ENCODE results near the gene ZDHHC14. TPM values are rescaled to one million over a fixed set of nuclear protein-coding genes. Genes with fewer than 3 reads are reported as not detected.

The ZDHHC14 gene
- total RNA-seq, 2 experiments from 2014 or later = 2.9 to 3.5 TPM

DNA sequence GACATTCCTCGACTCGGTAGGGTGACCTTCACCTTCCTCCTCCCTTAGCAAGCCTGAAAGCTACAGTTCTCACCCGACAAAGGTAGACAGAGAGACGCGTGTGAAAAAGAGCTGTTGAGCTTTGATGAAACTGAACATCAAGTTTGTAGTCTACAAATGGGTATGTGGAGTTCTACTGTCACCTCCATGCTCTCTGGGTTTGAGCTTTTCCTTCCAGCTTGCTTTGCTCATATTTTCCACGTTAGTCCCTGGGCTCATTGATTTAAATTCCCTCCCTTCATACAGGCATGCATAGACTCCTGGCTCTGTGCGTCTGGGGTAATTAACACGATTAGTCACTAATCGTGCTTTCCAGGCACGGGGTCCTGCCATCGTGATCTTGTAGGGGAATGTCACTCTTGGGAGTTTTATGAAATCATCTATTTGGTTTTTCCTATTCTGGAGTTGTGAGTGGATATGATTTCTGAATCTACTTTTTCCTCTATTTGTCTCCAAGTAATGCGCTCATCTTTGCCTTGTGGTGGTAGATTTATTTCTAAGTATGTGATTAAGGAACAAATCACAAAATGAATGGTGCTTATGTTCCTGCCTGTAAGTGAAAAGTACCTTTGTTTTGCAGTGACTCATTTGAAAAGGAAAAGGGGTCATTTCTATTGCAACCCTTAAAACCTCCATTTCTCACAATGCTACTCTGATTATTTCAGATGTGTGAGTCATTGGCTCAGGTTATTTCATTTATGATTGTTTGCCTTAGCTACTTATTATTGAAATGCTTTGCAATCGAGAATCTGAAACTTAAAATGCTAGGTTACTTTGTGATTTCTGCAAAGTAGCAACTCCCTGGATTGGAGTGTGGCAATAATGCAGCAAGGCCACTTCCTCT lies 154.6 kb downstream of the ZDHHC14 start:
- H3K27ac Mint-ChIP-seq = peak overlapping the region; percentile 83
- H3K9me3 Mint-ChIP-seq = no peaks in the 10 kb centered on the region
- no peak overlapping the region for H3K4me3 Mint-ChIP-seq
- H3K4me1 Mint-ChIP-seq = peaks cover 28% of the 10 kb centered on the region
- H3K36me3 Mint-ChIP-seq = peaks cover 1% of the 10 kb centered on the region
- peak; percentile 20 for DNase-seq
- peaks cover 4% of the 10 kb centered on the region for H3K27me3 Mint-ChIP-seq

DNA sequence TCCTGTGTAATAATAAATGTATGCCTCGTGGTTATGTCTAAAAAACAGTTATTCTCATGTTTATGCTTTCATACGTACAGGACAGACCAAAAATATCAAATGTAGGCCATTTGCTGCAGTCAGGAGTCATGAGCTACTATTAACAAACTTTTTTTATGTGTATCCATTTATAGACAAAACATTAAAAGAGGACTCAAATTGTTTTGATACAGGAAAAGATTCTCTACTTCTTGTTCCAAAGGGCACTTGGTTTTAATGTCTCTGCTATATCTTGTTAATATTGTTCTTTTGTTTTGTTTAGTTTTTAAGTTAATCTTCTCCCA lies 155.2 kb downstream of the ZDHHC14 start:
- H3K27ac Mint-ChIP-seq = peak overlapping the region; percentile 83
- no peak for DNase-seq
- peaks cover 4% of the 10 kb centered on the region for H3K27me3 Mint-ChIP-seq
- peaks cover 1% of the 10 kb centered on the region for H3K36me3 Mint-ChIP-seq
- H3K4me3 Mint-ChIP-seq = no peak overlapping the region
- H3K9me3 Mint-ChIP-seq = no peaks in the 10 kb centered on the region
- peaks cover 28% of the 10 kb centered on the region for H3K4me1 Mint-ChIP-seq

GRCh38 chr6:157537556-157537955 lies 156.6 kb downstream of the ZDHHC14 start:
- peak overlapping the region; percentile 59 for H3K27ac Mint-ChIP-seq
- peaks cover 1% of the 10 kb centered on the region for H3K36me3 Mint-ChIP-seq
- DNase-seq = no peak
- no peaks in the 10 kb centered on the region for H3K9me3 Mint-ChIP-seq
- peaks cover 28% of the 10 kb centered on the region for H3K4me1 Mint-ChIP-seq
- peaks cover 4% of the 10 kb centered on the region for H3K27me3 Mint-ChIP-seq
- no peak overlapping the region for H3K4me3 Mint-ChIP-seq

- no peak for DNase-seq
- peaks cover 4% of the 10 kb centered on the region for H3K27me3 Mint-ChIP-seq
- no peak overlapping the region for H3K27ac Mint-ChIP-seq
- H3K36me3 Mint-ChIP-seq = peaks cover 1% of the 10 kb centered on the region
- no peak overlapping the region for H3K4me3 Mint-ChIP-seq
- peaks cover 28% of the 10 kb centered on the region for H3K4me1 Mint-ChIP-seq
- H3K9me3 Mint-ChIP-seq = no peaks in the 10 kb centered on the region
These were observed 157.2 kb downstream of the ZDHHC14 start for GRCh38 chr6:157538168-157538567.

GRCh38 chr6:157538698-157539097 lies 157.7 kb downstream of the ZDHHC14 start:
- peaks cover 4% of the 10 kb centered on the region for H3K27me3 Mint-ChIP-seq
- H3K36me3 Mint-ChIP-seq = peaks cover 3% of the 10 kb centered on the region
- no peak overlapping the region for H3K27ac Mint-ChIP-seq
- H3K4me1 Mint-ChIP-seq = peaks cover 28% of the 10 kb centered on the region
- no peaks in the 10 kb centered on the region for H3K9me3 Mint-ChIP-seq
- no peak overlapping the region for H3K4me3 Mint-ChIP-seq
- no peak for DNase-seq

GRCh38 chr6:157539421-157539822 lies 158.4 kb downstream of the ZDHHC14 start:
- Mint-ChIP-seq H3K36me3 (peaks cover 3% of the 10 kb centered on the region), H3K9me3 (no peaks in the 10 kb centered on the region), H3K27me3 (peaks cover 4% of the 10 kb centered on the region), H3K4me1 (peaks cover 28% of the 10 kb centered on the region), H3K4me3 (no peak overlapping the region), H3K27ac (no peak overlapping the region)
- DNase-seq = no peak

DNA sequence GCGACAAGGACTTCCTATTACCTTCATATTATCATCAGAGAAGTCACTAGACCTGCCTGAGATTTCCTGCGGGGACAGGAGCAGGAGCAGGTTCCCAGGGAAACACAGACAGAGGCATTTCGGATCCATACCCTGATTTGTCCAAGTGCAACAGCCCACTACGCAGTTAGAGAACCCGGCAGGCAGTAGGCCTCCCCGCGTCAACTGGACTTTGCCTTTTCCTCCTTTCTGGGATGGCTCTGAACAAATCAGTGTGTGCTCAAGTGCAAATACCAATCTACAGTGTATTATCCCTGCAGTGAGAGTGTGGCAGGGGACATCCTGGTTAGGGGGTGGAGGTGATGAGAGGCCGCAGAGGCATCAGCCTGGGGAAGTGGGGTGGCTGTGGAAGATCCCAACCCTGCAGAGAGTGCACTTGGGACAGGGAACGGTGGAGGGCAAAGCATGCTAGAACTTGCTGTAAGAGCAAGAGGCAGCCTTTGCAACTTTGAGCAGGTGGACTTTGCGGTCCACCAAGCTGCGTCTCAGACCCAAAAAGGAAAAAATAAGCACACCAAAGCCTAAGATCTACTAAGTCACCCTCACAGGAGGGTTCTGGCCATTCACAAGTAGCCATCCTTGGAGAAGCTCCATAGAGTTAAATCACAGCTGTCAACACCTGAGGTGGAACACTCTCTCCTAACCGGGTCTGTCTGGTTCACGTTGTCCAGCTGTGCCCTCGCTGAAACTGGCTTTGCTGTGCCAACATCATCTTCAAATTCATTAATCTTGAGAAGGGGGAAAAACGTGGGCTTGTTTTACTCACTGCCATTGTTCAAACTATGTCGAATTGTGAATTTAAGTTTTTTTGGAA lies 159.1 kb downstream of the ZDHHC14 start:
- Mint-ChIP-seq H3K9me3 (no peaks in the 10 kb centered on the region), H3K27me3 (peaks cover 4% of the 10 kb centered on the region), H3K36me3 (peaks cover 5% of the 10 kb centered on the region), H3K27ac (no peak overlapping the region), H3K4me1 (peaks cover 23% of the 10 kb centered on the region), H3K4me3 (no peak overlapping the region)
- DNase-seq = no peak

- Mint-ChIP-seq H3K4me1 (peaks cover 10% of the 10 kb centered on the region), H3K36me3 (peaks cover 6% of the 10 kb centered on the region), H3K9me3 (no peaks in the 10 kb centered on the region), H3K27me3 (peaks cover 4% of the 10 kb centered on the region), H3K27ac (no peak overlapping the region), H3K4me3 (no peak overlapping the region)
- no peak for DNase-seq
These were observed 160.8 kb downstream of the ZDHHC14 start for GRCh38 chr6:157541618-157542413.

DNA sequence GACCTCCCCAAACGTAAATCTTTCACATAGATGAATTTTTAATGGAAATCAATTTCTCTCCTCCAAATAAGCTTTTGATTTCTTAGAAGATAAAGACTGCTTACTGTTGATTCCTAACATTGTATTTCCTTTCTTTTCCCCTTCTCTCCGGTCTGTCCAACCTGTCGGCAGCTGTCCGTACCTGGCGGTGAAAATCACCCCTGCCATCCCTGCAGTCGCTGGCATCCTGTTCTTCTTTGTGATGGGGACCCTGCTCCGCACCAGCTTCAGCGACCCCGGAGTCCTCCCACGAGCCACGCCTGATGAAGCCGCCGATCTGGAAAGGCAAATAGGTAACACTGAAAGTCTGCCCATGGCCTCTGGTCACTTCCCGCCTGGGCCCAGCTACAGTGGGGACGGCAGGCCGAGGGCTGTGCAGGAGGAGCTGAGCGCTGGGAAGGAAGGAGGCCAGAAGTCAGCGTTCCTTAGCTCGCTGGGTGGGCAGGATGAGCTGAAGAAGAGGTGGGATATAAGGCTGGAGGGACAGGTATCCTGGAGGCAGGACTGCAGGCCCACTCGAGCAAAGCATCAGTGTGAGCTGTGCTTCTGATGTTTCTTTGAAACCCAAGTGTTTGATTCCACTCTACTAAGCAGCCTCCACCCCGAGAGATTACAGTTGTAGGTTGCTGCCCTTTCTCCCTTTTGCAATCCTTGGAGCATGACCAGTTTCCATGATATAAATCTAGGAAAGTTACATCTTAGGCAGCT lies 161.6 kb downstream of the ZDHHC14 start:
- DNase-seq = no peak
- H3K27ac Mint-ChIP-seq = no peak overlapping the region
- H3K9me3 Mint-ChIP-seq = no peaks in the 10 kb centered on the region
- no peak overlapping the region for H3K4me3 Mint-ChIP-seq
- peaks cover 4% of the 10 kb centered on the region for H3K27me3 Mint-ChIP-seq
- peaks cover 9% of the 10 kb centered on the region for H3K36me3 Mint-ChIP-seq
- H3K4me1 Mint-ChIP-seq = peaks cover 10% of the 10 kb centered on the region

DNA sequence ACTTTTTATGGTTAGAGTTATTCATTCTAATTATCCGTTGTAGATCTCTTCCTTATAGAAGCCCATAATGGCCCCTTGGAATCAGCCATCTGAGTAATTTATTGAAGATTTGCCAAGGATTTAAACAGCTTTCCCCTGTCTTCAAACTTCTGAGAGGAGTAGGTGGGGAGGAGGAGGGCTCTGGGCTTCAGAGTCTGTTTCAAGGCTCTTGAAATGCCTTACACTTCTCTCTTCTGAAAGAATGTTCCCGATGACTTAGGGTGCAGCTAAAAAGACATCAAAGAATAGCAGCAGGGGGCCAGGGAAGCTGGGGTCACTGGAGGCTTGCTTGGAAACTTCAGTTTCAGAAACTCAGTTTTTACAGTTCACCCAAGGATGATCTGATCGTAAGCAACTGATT lies 165.3 kb downstream of the ZDHHC14 start:
- Mint-ChIP-seq H3K4me3 (no peak overlapping the region), H3K27ac (no peak overlapping the region), H3K4me1 (peaks cover 22% of the 10 kb centered on the region), H3K36me3 (peaks cover 19% of the 10 kb centered on the region), H3K27me3 (peaks cover 9% of the 10 kb centered on the region), H3K9me3 (peaks cover 9% of the 10 kb centered on the region)
- no peak for DNase-seq

DNA sequence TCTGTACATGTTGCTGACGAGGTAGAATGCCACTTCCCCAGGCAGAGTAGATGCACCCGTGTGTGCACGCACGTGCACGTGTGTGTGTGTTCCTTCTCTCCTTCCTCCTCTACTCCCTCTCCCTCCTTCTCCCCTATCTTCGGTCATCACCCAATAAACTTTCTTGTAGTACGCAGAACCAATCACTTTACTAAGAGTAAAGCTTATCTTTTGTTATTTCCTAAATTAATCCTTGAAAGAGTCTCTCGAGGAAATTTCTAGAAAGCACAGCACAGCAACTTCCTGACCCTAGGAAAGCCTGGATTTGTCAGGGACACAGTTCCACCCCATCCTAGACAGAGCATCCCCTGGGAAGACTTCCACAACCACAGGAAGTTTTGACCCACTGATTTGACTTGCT lies 166.1 kb downstream of the ZDHHC14 start:
- H3K27ac Mint-ChIP-seq = no peak overlapping the region
- peaks cover 12% of the 10 kb centered on the region for H3K27me3 Mint-ChIP-seq
- DNase-seq = no peak
- H3K4me1 Mint-ChIP-seq = peaks cover 24% of the 10 kb centered on the region
- H3K4me3 Mint-ChIP-seq = no peak overlapping the region
- H3K9me3 Mint-ChIP-seq = peaks cover 9% of the 10 kb centered on the region
- peaks cover 19% of the 10 kb centered on the region for H3K36me3 Mint-ChIP-seq

- Mint-ChIP-seq H3K4me3 (no peak overlapping the region), H3K4me1 (peaks cover 24% of the 10 kb centered on the region), H3K36me3 (peaks cover 16% of the 10 kb centered on the region), H3K9me3 (peaks cover 9% of the 10 kb centered on the region), H3K27ac (peak overlapping the region; percentile 30), H3K27me3 (peaks cover 12% of the 10 kb centered on the region)
- DNase-seq = no peak
These were observed 167.9 kb downstream of the ZDHHC14 start for GRCh38 chr6:157548635-157549467.

DNA sequence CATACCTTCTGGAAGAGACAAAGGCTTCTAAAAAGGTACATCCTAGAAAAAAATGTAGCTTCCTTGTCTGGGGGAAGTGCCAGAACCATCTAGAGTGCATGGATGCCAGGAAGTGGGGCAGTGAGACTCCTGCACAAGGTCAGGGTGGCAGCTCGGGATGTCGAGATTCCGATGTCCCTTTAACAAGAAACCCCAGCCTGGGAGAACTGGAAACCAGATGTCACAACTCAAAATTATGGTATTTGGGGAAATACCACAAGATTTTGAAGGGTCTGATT lies 168.4 kb downstream of the ZDHHC14 start:
- Mint-ChIP-seq H3K9me3 (peaks cover 9% of the 10 kb centered on the region), H3K4me3 (no peak overlapping the region), H3K27ac (peak overlapping the region; percentile 30), H3K4me1 (peaks cover 24% of the 10 kb centered on the region), H3K27me3 (peaks cover 12% of the 10 kb centered on the region), H3K36me3 (peaks cover 16% of the 10 kb centered on the region)
- no peak for DNase-seq

Data from activated naive CD8-positive, alpha-beta T cell treated with anti-CD3 and anti-CD28 coated beads for 36 hours (primary cell).